HUES48 (cell line): ENCODE results near the gene CEBPE.
A peak's percentile ranks its signal among the peaks of the same experiment; 100 is the strongest.

Experiments used
- H3K27ac ChIP-seq: one replicate; pipeline ENCODE4 v1.7.0; 2013; ENCODE audit warnings: low read depth, low read length, inconsistent platforms
- H3K27me3 ChIP-seq: 2 replicates; pipeline ENCODE4 v1.6.1; 2013; ENCODE audit warnings: mild to moderate bottlenecking, low read length; ENCODE audit not compliant: control insufficient read depth, insufficient read depth
- H3K36me3 ChIP-seq: 2 replicates; pipeline ENCODE4 v1.6.1; 2013; ENCODE audit warnings: low read length; ENCODE audit not compliant: control insufficient read depth, insufficient read depth
- H3K4me1 ChIP-seq: 2 replicates; pipeline ENCODE4 v1.6.1; 2013; ENCODE audit warnings: mild to moderate bottlenecking, low read length; ENCODE audit not compliant: control insufficient read depth, insufficient read depth
- H3K4me3 ChIP-seq: 2 replicates; pipeline ENCODE4 v1.5.1; 2013; ENCODE audit warnings: mild to moderate bottlenecking, low read depth, low read length
- H3K9ac ChIP-seq: 2 replicates; pipeline ENCODE4 v1.6.1; 2013; ENCODE audit warnings: mild to moderate bottlenecking, low read depth, low read length, moderate library complexity
- H3K9me3 ChIP-seq: 2 replicates; pipeline ENCODE4 v1.6.1; 2013; ENCODE audit warnings: low read length; ENCODE audit not compliant: control insufficient read depth, insufficient read depth

CEBPE gene

GRCh38 chr14:23129759-23130316 lies 10.8 kb upstream of the CEBPE start:
- Histone ChIP-seq H3K36me3 (peaks cover 49% of the 10 kb centered on the region), H3K9ac (no peak overlapping the region), H3K4me3 (no peak overlapping the region), H3K27me3 (no peaks in the 10 kb centered on the region; the same call in 1 of the 2 replicates), H3K9me3 (no peaks in the 10 kb centered on the region), H3K27ac (no peak overlapping the region), H3K4me1 (peaks cover 9% of the 10 kb centered on the region)

- H3K36me3 ChIP-seq: peaks cover 49% of the 10 kb centered on the region
- H3K4me1 ChIP-seq: peaks cover 10% of the 10 kb centered on the region
- H3K27me3 ChIP-seq: no peaks in the 10 kb centered on the region; the same call in 1 of the 2 replicates
- no peak overlapping the region for H3K4me3 ChIP-seq
- H3K27ac ChIP-seq: no peak overlapping the region
- no peaks in the 10 kb centered on the region for H3K9me3 ChIP-seq
- H3K9ac ChIP-seq: no peak overlapping the region
These were observed 10.1 kb upstream of the CEBPE start for GRCh38 chr14:23128969-23129758.

- H3K4me1 ChIP-seq: peaks cover 10% of the 10 kb centered on the region
- no peaks in the 10 kb centered on the region; the same call in 1 of the 2 replicates for H3K27me3 ChIP-seq
- peaks cover 49% of the 10 kb centered on the region for H3K36me3 ChIP-seq
- H3K4me3 ChIP-seq: no peak overlapping the region
- no peak overlapping the region for H3K9ac ChIP-seq
- H3K27ac ChIP-seq: no peak overlapping the region
- H3K9me3 ChIP-seq: no peaks in the 10 kb centered on the region
These were observed 8.8 kb upstream of the CEBPE start for GRCh38 chr14:23127861-23128260.

- Histone ChIP-seq H3K27ac (no peak overlapping the region), H3K36me3 (peaks cover 47% of the 10 kb centered on the region), H3K9ac (no peak overlapping the region), H3K27me3 (no peaks in the 10 kb centered on the region; the same call in 1 of the 2 replicates), H3K4me1 (peaks cover 15% of the 10 kb centered on the region), H3K4me3 (no peak overlapping the region), H3K9me3 (no peaks in the 10 kb centered on the region)
These were observed 7.7 kb upstream of the CEBPE start for GRCh38 chr14:23126548-23127278.

GRCh38 chr14:23125933-23126524 lies 7.0 kb upstream of the CEBPE start:
- Histone ChIP-seq H3K4me3 (no peak overlapping the region), H3K4me1 (peaks cover 22% of the 10 kb centered on the region), H3K36me3 (peaks cover 40% of the 10 kb centered on the region), H3K27ac (no peak overlapping the region), H3K27me3 (no peaks in the 10 kb centered on the region; the same call in 1 of the 2 replicates), H3K9me3 (no peaks in the 10 kb centered on the region), H3K9ac (no peak overlapping the region)

- Histone ChIP-seq H3K9me3 (no peaks in the 10 kb centered on the region), H3K36me3 (peaks cover 32% of the 10 kb centered on the region), H3K4me3 (no peak overlapping the region), H3K27ac (no peak overlapping the region), H3K27me3 (no peaks in the 10 kb centered on the region; the same call in 1 of the 2 replicates), H3K4me1 (peaks cover 29% of the 10 kb centered on the region), H3K9ac (no peak overlapping the region)
These were observed 6.0 kb upstream of the CEBPE start for GRCh38 chr14:23125011-23125410.

DNA sequence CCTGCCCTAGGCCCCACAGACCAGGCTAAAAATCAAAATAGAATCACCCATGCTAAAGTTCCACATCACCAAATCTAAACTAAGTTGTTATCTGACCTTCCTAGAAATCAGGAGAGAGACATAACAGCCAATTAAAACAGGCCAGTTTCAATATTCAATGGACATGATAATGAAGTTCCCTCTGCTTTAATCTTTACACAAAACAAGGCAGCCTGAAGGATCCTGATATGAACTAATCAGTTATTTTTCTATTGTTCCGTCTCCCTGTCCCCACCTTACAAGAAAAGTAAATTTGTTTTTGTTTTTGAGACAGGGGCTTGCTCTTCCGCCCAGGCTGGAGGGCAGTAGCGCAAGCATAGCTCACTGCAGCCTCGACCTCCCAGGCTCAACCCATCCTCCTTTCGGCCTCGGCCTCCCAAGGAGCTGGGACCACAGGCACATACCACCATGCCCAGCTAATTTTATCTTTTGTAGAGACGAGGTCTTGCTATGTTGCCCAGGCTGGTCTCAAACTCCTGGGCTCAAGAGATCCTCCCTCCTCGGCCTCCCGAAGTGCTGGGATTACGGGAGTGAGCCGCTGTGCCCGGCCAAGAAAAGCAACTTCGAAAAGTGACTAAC lies 5.4 kb upstream of the CEBPE start:
- no peak overlapping the region for H3K27ac ChIP-seq
- H3K4me1 ChIP-seq: peaks cover 34% of the 10 kb centered on the region
- H3K4me3 ChIP-seq: no peak overlapping the region
- no peaks in the 10 kb centered on the region for H3K9me3 ChIP-seq
- H3K27me3 ChIP-seq: no peaks in the 10 kb centered on the region; the same call in 1 of the 2 replicates
- peaks cover 26% of the 10 kb centered on the region for H3K36me3 ChIP-seq
- no peak overlapping the region for H3K9ac ChIP-seq

- Histone ChIP-seq H3K4me1 (peaks cover 36% of the 10 kb centered on the region), H3K4me3 (no peak overlapping the region), H3K9ac (no peak overlapping the region), H3K27me3 (no peaks in the 10 kb centered on the region; the same call in 1 of the 2 replicates), H3K9me3 (no peaks in the 10 kb centered on the region), H3K36me3 (peaks cover 16% of the 10 kb centered on the region), H3K27ac (no peak overlapping the region)
These were observed 4.4 kb upstream of the CEBPE start for GRCh38 chr14:23123419-23123818.

- Histone ChIP-seq H3K9ac (no peak overlapping the region), H3K9me3 (no peaks in the 10 kb centered on the region), H3K36me3 (0 out of 2 replicates have a peak, but pooled peaks cover 4% of the 10 kb centered on the region), H3K4me3 (no peak overlapping the region), H3K27ac (no peak overlapping the region), H3K4me1 (peaks cover 36% of the 10 kb centered on the region), H3K27me3 (no peaks in the 10 kb centered on the region; the same call in 1 of the 2 replicates)
These were observed 3.0 kb upstream of the CEBPE start for GRCh38 chr14:23122086-23122485.

DNA sequence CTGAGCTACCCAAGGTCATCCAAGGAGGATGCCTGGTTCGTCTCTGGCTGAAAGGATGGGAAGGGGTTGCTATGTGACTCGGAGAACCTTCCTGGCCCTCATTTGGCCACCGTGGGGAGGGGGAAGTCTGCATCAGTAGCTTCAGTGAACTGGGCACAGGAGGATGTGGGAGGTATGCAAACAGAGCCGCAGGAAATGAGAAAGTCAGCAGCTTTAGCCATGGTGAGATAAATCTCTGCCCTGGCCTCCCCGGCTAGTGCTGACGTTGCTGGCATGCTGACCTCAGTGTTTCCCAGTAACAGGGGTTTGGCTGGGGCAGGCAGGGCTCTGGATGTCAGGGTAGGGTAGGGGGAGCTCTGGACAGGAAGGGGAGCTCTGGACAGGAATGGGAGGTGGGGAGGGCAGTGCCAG lies 2.3 kb upstream of the CEBPE start:
- Histone ChIP-seq H3K27ac (peak overlapping the region; percentile 22), H3K9ac (no peak overlapping the region), H3K27me3 (no peaks in the 10 kb centered on the region), H3K4me1 (peaks cover 36% of the 10 kb centered on the region), H3K4me3 (no peak overlapping the region), H3K9me3 (no peaks in the 10 kb centered on the region), H3K36me3 (no peaks in the 10 kb centered on the region)
